HepG2 (cell line): Measurements from ENCODE around the gene NCOA7. TPM values are rescaled to one million over a fixed set of nuclear protein-coding genes. Genes with fewer than 3 reads are reported as not detected.

Experiments used
- ARID2 ChIP-seq: sonication (generic); formaldehyde crosslinking; IDR thresholded peaks from 2 replicates; pipeline ENCODE4 v1.8.1; 2022; ENCODE audit warnings: mild to moderate bottlenecking, missing genetic modification reagents, borderline replicate concordance
- BCL6 ChIP-seq: IDR thresholded peaks from 2 replicates; pipeline ENCODE4 v1.6.1; 2016; ENCODE audit warnings: missing genetic modification reagents, missing compliant biosample characterization
- CREBL2 ChIP-seq: sonication (generic); formaldehyde crosslinking; IDR thresholded peaks from 2 replicates; pipeline ENCODE4 v1.8.1; 2023; ENCODE audit warnings: missing genetic modification reagents, mild to moderate bottlenecking, borderline replicate concordance
- HOXA9 ChIP-seq: sonication (generic); formaldehyde crosslinking; IDR thresholded peaks from 2 replicates; pipeline ENCODE4 v1.8.1; 2022; ENCODE audit warnings: missing genetic modification reagents, mild to moderate bottlenecking, moderate library complexity, borderline replicate concordance
- IKZF4 ChIP-seq: sonication (generic); formaldehyde crosslinking; IDR thresholded peaks from 2 replicates; pipeline ENCODE4 v1.5.1; 2020; ENCODE audit warnings: borderline replicate concordance, mild to moderate bottlenecking, low read depth, missing genetic modification reagents; ENCODE audit errors: not compliant biosample characterization
- KDM2A ChIP-seq: sonication (generic); formaldehyde crosslinking; IDR thresholded peaks from 2 replicates; pipeline ENCODE4 v1.4.0; 2020; ENCODE audit warnings: low read depth, missing genetic modification reagents, borderline replicate concordance
- MBD4 ChIP-seq: IDR thresholded peaks from 2 replicates; pipeline ENCODE4 v1.6.1; 2012; ENCODE audit warnings: low read length, inconsistent platforms, borderline replicate concordance
- MYPOP ChIP-seq: sonication (generic); formaldehyde crosslinking; IDR thresholded peaks from 2 replicates; pipeline ENCODE4 v1.8.1; 2023; ENCODE audit warnings: mild to moderate bottlenecking, moderate library complexity, missing genetic modification reagents
- NRL ChIP-seq: sonication (generic); formaldehyde crosslinking; IDR thresholded peaks from 2 replicates; pipeline ENCODE4 v1.5.0; 2020; ENCODE audit warnings: missing genetic modification reagents, mild to moderate bottlenecking, moderate library complexity, borderline replicate concordance
- PCBP1 ChIP-seq: fragments of 200-400 bp; formaldehyde crosslinking; IDR thresholded peaks from 2 replicates; pipeline ENCODE4 v1.6.1; 2017; ENCODE audit warnings: mild to moderate bottlenecking, low read depth, low read length, borderline replicate concordance
- RFX1 ChIP-seq: fragments of 450-650 bp; IDR thresholded peaks from 2 replicates; pipeline ENCODE4 v1.6.1; 2017
- TBL1XR1 ChIP-seq: fragments of 150-350 bp; IDR thresholded peaks from 2 replicates; pipeline ENCODE4 v1.6.1; 2014; ENCODE audit warnings: borderline replicate concordance, low read length; ENCODE audit not compliant: partially characterized antibody
- TBX3 ChIP-seq: fragments of 450-650 bp; IDR thresholded peaks from 2 replicates; pipeline ENCODE4 v1.6.1; 2017; ENCODE audit warnings: antibody characterized with exemption, mild to moderate bottlenecking, inconsistent platforms, borderline replicate concordance
- THAP8 ChIP-seq: sonication (generic); formaldehyde crosslinking; IDR thresholded peaks from 2 replicates; pipeline ENCODE4 v1.5.1; 2020; ENCODE audit warnings: missing genetic modification reagents, mild to moderate bottlenecking, borderline replicate concordance
- ZBTB20 ChIP-seq: sonication (generic); formaldehyde crosslinking; IDR thresholded peaks from 2 replicates; pipeline ENCODE4 v1.8.1; 2023; ENCODE audit warnings: missing genetic modification reagents, low read depth, mild to moderate bottlenecking, borderline replicate concordance
- ZFP90 ChIP-seq: sonication (generic); formaldehyde crosslinking; IDR thresholded peaks from 2 replicates; pipeline ENCODE4 v1.8.0; 2022; ENCODE audit warnings: missing genetic modification reagents, mild to moderate bottlenecking, inconsistent platforms, borderline replicate concordance
- ZMAT3 ChIP-seq: sonication (generic); formaldehyde crosslinking; conservative IDR thresholded peaks from 2 replicates; pipeline ENCODE4 v1.7.0; 2021; ENCODE audit warnings: missing genetic modification reagents
- ZNF282 ChIP-seq: fragments of 450-650 bp; IDR thresholded peaks from 2 replicates; pipeline ENCODE4 v1.6.1; 2018; ENCODE audit not compliant: partially characterized antibody
- ZNF326 ChIP-seq: sonication (generic); formaldehyde crosslinking; IDR thresholded peaks from 2 replicates; pipeline ENCODE4 v1.4.0; 2020; ENCODE audit warnings: missing genetic modification reagents, borderline replicate concordance
- ZNF329 ChIP-seq: sonication (generic); formaldehyde crosslinking; IDR thresholded peaks from 2 replicates; pipeline ENCODE4 v1.9.0; 2021; ENCODE audit warnings: low read depth, mild to moderate bottlenecking, missing genetic modification reagents
- ZNF382 ChIP-seq: sonication (generic); formaldehyde crosslinking; IDR thresholded peaks from 2 replicates; pipeline ENCODE4 v1.5.0; 2020; ENCODE audit warnings: missing genetic modification reagents, mild to moderate bottlenecking, borderline replicate concordance
- ZNF484 ChIP-seq: sonication (generic); formaldehyde crosslinking; IDR thresholded peaks from 2 replicates; pipeline ENCODE4 v1.5.1; 2020; ENCODE audit warnings: mild to moderate bottlenecking, low read depth, missing genetic modification reagents, borderline replicate concordance
- ZNF552 ChIP-seq: sonication (generic); formaldehyde crosslinking; IDR thresholded peaks from 2 replicates; pipeline ENCODE4 v1.9.0; 2022; ENCODE audit warnings: missing genetic modification reagents, mild to moderate bottlenecking, borderline replicate concordance
- ZNF780A ChIP-seq: sonication (generic); formaldehyde crosslinking; IDR thresholded peaks from 2 replicates; pipeline ENCODE4 v1.8.0; 2022; ENCODE audit warnings: mild to moderate bottlenecking, missing genetic modification reagents, moderate library complexity
- ZNF788 ChIP-seq: sonication (generic); formaldehyde crosslinking; IDR thresholded peaks from 2 replicates; pipeline ENCODE4 v1.5.0; 2020; ENCODE audit warnings: mild to moderate bottlenecking, missing genetic modification reagents, borderline replicate concordance
- ZNF800 ChIP-seq: sonication (generic); formaldehyde crosslinking; IDR thresholded peaks from 2 replicates; pipeline ENCODE4 v1.4.0; 2020; ENCODE audit warnings: missing genetic modification reagents
- polyA plus RNA-seq, 8 experiments: library from polyadenylated mRNA; depleted of rRNA in 3 of 8; stranded (reverse) in 7 of 8; unstranded in 1 of 8; fragments of >200 nt; fragmentation: Illumina TruSeq in 4 of 8; extraction: Trizol in 4 of 8; gene quantifications; 2 replicates each; pipeline versions ENCODE4 v1.2.1 to v1.2.3, GENCODE V29; 2011 to 2016; ENCODE audit warnings: low read depth in 4 of 8, missing spikeins in 1 of 8, mixed read lengths in 1 of 8; ENCODE audit not compliant: insufficient read depth in 1 of 8
- total RNA-seq, 5 experiments: library from RNA; depleted of rRNA; stranded (reverse); fragments of >200 nt; fragmentation: Illumina TruSeq; extraction: Trizol; gene quantifications; 2 replicates each; pipeline ENCODE4 v1.2.3, GENCODE V29; 2016; ENCODE audit warnings: low read depth in 1 of 5

Gene NCOA7
- total and polyA plus RNA-seq, 2 of the 13 experiments (the other 11 are each of a cell fraction or from before 2014, with no cell fraction given), result 13.6 to 20.8 TPM

GRCh38 chr6:125918681-125919566, 128.2 kb downstream of the NCOA7 start (continued):
- no peak for TF ChIP-seq TBX3
- no peak for TF ChIP-seq TBL1XR1
- TF ChIP-seq RFX1, result no peak
- peak; percentile 87 for TF ChIP-seq ARID2 (CRISPR knock-in tag)
- no peak; the same call in 1 of the 2 replicates for TF ChIP-seq MBD4
- TF ChIP-seq ZNF484 (CRISPR knock-in tag), result no peak
- no peak for TF ChIP-seq PCBP1
- TF ChIP-seq ZNF326, result no peak
- no peak for TF ChIP-seq ZNF800
- no peak for TF ChIP-seq ZNF788 (CRISPR knock-in tag)
- no peak for TF ChIP-seq ZNF282
- TF ChIP-seq ZNF780A (CRISPR knock-in tag), result no peak
- TF ChIP-seq CREBL2, result no peak
- no peak for TF ChIP-seq ZBTB20
- TF ChIP-seq ZFP90 (CRISPR knock-in tag), result no peak
- TF ChIP-seq NRL (CRISPR knock-in tag), result no peak
- TF ChIP-seq THAP8, result no peak
- peak; percentile 73 for TF ChIP-seq BCL6 (CRISPR knock-in tag)
- TF ChIP-seq HOXA9 (CRISPR knock-in tag), result no peak
- TF ChIP-seq KDM2A, result no peak
- TF ChIP-seq ZNF329 (CRISPR knock-in tag), result no peak
- TF ChIP-seq ZNF382 (CRISPR knock-in tag), result no peak
- TF ChIP-seq IKZF4 (CRISPR knock-in tag), result no peak
- TF ChIP-seq ZNF552, result no peak
- no peak for TF ChIP-seq ZMAT3 (CRISPR knock-in tag)
- peak; percentile 58; the same call in 1 of the 2 replicates for TF ChIP-seq MYPOP
